Left renal pelvis (tissue), 4 donors: Measurements from ENCODE around the gene TTC7B. TPM values are rescaled to one million over a fixed set of nuclear protein-coding genes. Genes with fewer than 3 reads are reported as not detected.
"Not testable (repeated sequence)": the region's sequence is repeated elsewhere in the genome, so short reads cannot be mapped to it uniquely, and the experiment has no call there.

Experiments
- DNase-seq, 4 donors: peaks; one replicate each; pipeline ENCODE4 v3.0.0-alpha.2; 2013; ENCODE audit warnings: low read depth in 4 of 4, low spot score in 3 of 4
- polyA plus RNA-seq, 4 donors: library from polyadenylated mRNA; unstranded; fragments of 120-200 nt; gene quantifications; one replicate each; pipeline ENCODE4 v1.2.1, GENCODE V29; 2013; ENCODE audit not compliant: insufficient read length in 4 of 4

The TTC7B gene
- 10 to 100 TPM; 35.3 to 49.1 (median 47.4) TPM for polyA plus RNA-seq

DNA sequence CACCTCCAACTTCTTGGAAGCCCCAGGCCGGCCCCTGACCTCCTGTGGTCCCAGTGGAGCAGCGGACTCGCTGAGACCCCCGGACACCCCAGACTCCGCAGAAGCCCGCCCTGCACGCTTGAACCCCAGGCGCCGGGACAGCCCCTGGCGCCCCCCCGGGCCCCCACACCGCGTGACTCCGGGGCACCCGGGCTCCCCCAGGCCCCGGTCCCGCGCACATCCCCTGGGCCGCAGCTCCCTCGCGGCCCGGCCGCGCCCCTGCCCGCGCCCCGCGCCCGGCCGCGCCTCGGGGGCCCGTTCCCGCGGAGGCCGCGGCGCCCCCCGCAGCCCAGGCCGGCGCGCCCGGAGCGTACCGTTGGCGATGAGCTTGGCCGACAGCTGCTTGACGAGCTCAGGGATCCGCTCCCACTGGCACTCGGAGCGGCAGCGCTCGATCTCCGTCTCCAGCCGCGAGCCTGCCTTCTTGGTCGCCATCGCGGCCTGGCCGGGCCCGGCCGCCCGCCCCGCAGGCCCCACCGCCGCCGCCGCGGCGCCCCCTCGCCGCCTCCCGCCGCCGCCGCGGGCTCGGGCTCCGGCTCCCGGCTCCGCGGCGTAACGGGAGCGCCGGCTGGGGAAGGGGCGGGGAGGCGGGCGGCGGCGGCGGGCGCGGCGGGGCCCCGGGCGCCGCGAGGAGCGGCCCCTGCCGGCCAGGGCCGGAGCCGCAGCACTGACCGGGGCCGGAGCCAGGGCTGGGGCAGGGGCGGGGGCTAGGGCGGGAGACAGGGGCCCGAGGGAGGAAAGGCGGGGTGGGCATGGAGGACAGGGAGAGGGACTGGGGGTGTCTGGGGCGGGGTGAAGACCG, at the start of gene TTC7B:
TSS of gene TTC7B (minus strand) at position 609 of the 841 bp plus-strand sequence. CDS start at position 474, 135 bp downstream.
- DNase-seq, result no peak

DNA sequence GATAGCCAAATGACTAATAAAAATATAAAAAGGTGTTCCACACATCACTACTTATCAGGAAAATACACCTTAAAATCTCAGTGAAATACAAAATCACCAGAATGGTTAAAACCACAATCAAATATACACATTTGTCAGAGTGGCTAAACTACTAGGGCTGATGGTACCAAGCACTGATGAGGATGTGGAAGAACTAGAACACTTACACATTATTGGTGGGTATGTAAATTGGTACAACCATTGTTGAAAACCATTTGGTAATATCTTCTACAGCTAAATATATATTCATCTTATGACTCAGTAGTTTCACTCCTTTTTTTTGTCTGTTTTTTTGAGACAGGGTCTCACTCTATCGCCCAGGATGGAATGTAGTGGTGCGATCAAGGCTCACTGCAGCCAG, 48.5 kb upstream of the TTC7B start:
- DNase-seq, result no peak

DNA sequence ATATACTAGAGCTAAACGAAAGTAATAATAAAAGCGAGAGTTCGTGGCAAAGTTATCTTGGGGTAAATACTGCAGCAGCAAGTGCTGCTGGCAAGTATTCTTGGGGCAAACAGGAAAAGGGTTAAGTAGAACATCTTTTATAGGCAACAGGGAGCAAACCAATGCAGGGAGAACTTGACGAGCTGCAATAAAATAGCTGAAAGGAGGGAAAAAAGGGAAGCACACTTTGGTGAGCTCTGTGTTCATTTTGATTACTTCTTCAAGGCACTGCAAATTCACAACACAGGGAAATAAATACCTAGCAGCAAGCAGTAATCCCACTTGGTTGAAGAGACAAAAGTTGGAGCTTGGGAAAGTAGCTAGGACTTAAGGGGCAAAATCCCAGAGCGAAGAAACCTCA, 42.3 kb upstream of the TTC7B start:
- DNase-seq, result no peak

- no peak for DNase-seq
Observed at GRCh38 chr14:90857866-90858265, 41.6 kb upstream of the TTC7B start.

GRCh38 chr14:90856115-90856514, 39.9 kb upstream of the TTC7B start:
- not testable (repeated sequence) for DNase-seq

DNA sequence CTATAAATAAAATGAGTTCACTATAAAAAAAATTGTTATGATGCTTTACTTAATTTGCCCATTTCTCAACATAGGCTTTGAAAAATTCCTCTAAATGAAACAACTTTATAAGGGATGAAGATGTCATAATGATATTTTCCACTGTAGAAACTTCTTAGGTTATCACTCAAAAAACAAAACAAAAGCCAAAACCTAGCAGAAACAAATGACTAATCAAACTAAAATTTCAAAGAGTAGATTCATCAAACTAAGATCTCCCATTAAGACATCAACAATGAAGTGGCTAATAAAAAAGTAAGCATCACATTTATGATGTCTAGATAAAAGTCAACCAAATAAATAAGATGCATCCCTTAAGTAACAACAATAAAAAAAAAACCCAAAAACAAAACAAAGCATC, 36.9 kb upstream of the TTC7B start:
- DNase-seq, result no peak

GRCh38 chr14:90851327-90852036, 35.3 kb upstream of the TTC7B start:
- no peak for DNase-seq

- peak in 1 of 4 donors; percentile 34 for DNase-seq
Observed at GRCh38 chr14:90850487-90850886, 34.3 kb upstream of the TTC7B start.

DNA sequence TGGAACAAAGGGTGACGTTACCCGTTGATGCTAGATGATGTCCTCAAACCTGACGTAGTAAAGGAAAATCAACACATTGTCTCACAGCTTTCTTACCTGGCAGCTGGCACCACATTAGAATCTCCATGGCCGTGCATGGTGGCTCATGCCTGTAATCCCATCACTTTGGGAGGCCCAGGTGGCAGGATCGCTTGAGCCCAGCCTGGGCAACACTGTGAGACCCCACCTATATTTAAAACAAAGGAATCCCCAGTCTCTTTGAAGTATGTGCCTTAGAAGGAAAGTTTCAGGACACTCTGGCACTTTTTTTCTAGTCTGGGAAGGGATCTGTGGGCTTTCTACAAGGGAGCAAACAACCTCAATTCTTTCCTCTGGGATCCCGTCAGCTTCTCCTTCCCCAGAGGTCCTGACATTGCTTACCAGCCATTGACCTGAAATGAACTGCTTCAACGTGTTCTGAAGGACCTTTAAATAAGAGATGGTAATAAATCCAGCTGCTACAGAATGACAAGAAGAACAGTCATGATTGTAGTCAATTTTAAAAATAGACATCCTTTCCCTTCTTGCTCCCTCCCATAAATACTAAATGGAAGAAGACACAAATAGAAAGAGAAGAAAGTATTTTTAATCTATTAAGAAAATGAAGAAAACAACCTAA, 33.7 kb upstream of the TTC7B start:
- DNase-seq, result no peak

GRCh38 chr14:90848944-90849731, 32.9 kb upstream of the TTC7B start:
- no peak for DNase-seq

DNA sequence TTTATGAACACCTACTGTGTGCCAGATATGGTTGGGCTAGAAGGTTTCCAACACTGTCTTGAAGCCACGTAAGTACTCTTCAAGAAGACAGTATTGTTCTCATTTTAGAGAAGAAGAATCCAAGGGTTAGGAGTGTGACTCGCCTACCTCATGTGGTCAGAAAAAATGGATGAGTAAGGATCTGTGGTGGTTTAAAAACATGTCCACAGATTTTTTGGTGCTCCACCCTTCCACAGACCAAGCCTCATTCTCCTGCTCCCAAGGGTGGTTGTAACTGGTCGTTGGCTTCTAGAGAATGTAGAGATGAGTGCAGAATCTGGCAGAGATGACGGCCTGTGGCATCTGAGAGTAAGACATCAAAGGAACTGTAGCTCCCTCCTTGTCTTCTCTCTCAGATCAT, 30.3 kb upstream of the TTC7B start:
- no peak for DNase-seq

DNA sequence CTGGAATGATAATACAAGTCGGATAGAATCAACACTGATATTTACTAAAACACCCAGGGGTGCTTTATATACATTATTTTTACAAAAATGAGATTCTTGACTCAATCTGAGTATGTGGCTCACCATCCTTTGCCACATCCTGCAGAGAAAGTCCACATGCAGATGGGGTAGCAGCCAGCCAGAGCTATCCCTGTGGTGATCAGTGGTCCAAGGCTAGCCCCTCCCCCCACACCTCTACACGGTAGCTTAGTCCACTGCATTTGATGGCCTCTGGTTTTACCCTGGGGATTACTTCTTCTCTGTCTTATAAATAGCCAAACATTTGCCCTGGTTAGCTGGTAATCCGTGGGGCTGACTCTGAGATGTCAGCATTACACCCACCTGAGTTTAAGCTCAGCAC, 28.1 kb upstream of the TTC7B start:
- no peak for DNase-seq

DNA sequence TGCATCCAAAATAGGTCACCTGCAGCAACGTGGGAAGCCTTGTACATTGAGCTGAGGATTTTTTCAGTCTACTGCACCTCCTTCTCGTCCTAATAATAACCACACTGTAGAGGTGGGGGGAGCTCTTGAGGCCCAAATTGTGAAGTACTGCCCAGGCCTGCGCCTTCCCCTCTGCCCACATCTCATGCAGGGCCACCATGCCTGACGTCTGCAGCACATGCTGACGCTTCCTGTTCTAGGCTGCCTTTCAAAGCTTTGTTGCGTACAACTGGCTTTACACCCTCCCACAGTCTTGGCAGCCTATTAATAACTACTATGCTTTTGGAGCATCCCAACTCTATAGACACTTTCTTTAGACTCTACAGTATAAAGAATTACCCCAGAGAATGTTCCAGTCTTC, 26.5 kb upstream of the TTC7B start:
- DNase-seq, result no peak

DNA sequence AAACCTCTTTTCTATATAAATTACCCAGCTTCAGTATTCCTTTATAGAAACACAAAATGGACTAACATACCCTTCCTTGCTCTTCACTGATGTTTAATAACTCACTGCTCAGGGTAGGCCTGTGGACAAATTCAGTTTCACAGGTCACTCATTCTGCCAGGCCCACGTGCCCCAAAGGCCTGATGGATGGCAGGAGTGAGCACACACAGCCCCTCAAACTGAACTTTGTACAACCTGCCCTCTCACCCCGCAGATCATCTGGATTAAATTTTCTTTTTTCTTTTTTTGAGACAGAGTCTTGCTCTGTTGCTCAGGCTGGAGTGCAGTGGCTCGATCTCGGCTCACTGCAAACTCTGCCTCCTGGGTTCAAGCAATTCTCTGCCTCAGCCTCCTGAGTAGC, 24.4 kb upstream of the TTC7B start:
- DNase-seq, result not testable (repeated sequence)

DNA sequence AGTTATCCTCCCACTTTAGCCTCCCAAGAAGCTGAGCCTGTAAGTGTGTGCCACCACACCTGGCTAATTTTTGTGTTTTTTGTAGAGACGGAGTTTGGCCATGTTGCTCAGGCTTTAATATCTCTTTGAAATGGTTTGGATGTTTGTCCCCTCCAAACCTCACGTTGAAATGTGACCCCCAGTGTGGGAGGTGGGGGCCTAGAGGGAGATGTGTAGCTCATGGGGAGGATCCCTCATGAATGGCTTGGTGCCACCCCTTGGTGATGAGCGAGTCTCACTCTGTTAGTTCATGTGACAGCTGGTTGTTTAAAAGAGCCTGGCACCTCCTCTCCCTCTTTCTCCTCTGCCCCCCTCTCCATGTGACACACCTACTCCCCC, 23.6 kb upstream of the TTC7B start:
- DNase-seq, result no peak

- no peak for DNase-seq
Observed at GRCh38 chr14:90839024-90839888, 23.0 kb upstream of the TTC7B start.

DNA sequence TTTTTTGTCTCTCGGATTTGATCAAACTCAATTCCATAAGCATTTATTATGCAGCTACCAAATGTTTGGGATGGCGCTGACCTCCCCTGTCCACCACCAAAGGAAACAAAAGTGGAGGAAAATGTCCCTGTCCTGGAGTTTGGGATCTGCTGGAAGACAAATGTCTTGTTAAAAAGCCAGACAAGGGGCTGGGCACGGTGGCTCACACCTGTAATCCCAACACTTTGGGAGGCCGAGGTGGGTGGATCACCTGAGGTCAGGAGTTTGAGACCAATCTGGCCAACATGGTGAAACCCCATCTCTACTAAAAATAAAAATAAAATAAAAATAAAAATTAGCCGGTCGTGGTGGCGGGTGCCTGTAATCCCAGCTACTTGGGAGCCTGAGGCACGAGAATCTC, 22.3 kb upstream of the TTC7B start:
- not testable (repeated sequence) for DNase-seq

DNA sequence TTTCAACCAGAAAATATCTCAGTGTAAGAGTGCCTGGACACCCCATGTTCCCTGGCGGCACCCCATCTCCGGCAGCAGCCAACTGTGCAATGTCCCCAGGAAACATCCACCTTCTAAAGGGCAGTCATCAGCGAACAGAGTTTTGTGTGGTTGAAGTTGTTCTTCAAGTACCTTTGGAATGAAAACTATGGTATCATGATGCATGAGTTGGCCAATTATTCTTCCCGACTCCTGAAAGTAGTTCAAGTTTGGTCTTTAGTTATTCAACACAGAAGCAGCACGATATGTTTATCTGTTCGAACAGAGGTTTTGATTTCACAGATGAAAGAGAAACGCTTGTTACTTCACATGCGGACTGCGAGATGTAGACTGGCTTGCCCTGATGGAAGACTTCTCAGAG, 21.1 kb upstream of the TTC7B start:
- no peak for DNase-seq

DNA sequence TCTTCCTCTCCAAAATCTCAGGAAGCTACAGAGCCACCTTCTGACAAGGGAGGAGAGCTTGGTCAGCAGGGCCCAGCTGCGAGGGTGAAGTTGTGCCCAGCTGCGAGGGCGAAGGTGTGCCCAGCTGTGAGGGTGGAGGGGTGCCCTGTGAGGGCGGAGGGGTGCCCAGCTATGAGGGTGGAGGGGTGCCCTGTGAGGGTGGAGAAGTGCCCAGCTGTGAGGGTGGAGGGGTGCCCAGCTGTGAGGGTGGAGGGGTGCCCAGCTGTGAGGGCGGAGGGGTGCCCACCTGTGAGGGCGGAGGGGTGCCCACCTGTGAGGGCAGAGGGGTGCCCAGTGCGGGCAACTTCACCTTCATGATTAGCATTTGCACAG, 20.4 kb upstream of the TTC7B start:
- DNase-seq, result no peak

- no peak for DNase-seq
Observed at GRCh38 chr14:90831821-90832220, 15.6 kb upstream of the TTC7B start.
